Measurements from ENCODE around the gene C10orf90. TPM values are rescaled to one million over a fixed set of nuclear protein-coding genes. Genes with fewer than 3 reads are reported as not detected.
"Not testable (repeated sequence)": the region's sequence is repeated elsewhere in the genome, so short reads cannot be mapped to it uniquely, and the experiment has no call there.

The C10orf90 gene
- total and polyA plus RNA-seq, 5 donors: 0.22 TPM; not detected in 4

- 84% methylated on average over 4 of the region's 4 CpGs for WGBS
- Histone ChIP-seq H3K27ac (ENCODE audit: low read length) (no peak overlapping the region), H3K4me1 (ENCODE audit: control insufficient read depth, insufficient read depth, low read length) (no peaks in the 10 kb centered on the region), H3K4me3 (ENCODE audit: low read length) (no peak overlapping the region), H3K27me3 (ENCODE audit: control insufficient read depth, insufficient read depth) (no peaks in the 10 kb centered on the region), H3K9me3 (ENCODE audit: control insufficient read depth, low read length) (no peaks in the 10 kb centered on the region)
- ATAC-seq: no peak
- intact Hi-C loops (cut with DNase I): no loop called here
- DNase-seq: peak in 1 of 3 donors; percentile 11
Measured at GRCh38 chr10:126564326-126564888, 106.1 kb downstream of the C10orf90 start.

- ATAC-seq (no peak), DNase-seq (peak in 1 of 3 donors; percentile 6)
- Histone ChIP-seq H3K9me3 (ENCODE audit: control insufficient read depth, low read length) (no peaks in the 10 kb centered on the region), H3K27me3 (ENCODE audit: control insufficient read depth, insufficient read depth) (no peaks in the 10 kb centered on the region), H3K4me1 (ENCODE audit: control insufficient read depth, insufficient read depth, low read length) (no peaks in the 10 kb centered on the region), H3K4me3 (ENCODE audit: low read length) (no peak overlapping the region), H3K27ac (ENCODE audit: low read length) (no peak overlapping the region)
- WGBS: 52% methylated on average over 3 of the region's 3 CpGs
- intact Hi-C loops (cut with DNase I): no loop called here
Measured at GRCh38 chr10:126563361-126563760, 107.1 kb downstream of the C10orf90 start.

GRCh38 chr10:126561921-126562680, 108.4 kb downstream of the C10orf90 start:
- 40% methylated on average over 13 of the region's 13 CpGs for WGBS

GRCh38 chr10:126561294-126561920, 109.1 kb downstream of the C10orf90 start:
- no peak overlapping the region for H3K27ac ChIP-seq (ENCODE audit: low read length)
- peak overlapping the region; percentile 2 for H3K4me3 ChIP-seq (ENCODE audit: low read length)
- DNase-seq: peak in 1 of 3 donors; percentile 20
- no peak for ATAC-seq
- intact Hi-C loops (cut with DNase I): no loop called here
- H3K27me3 ChIP-seq (ENCODE audit: control insufficient read depth, insufficient read depth): no peaks in the 10 kb centered on the region
- no peaks in the 10 kb centered on the region for H3K4me1 ChIP-seq (ENCODE audit: control insufficient read depth, insufficient read depth, low read length)
- WGBS: 26% methylated on average over 10 of the region's 10 CpGs
- no peaks in the 10 kb centered on the region for H3K9me3 ChIP-seq (ENCODE audit: control insufficient read depth, low read length)

More at GRCh38 chr10:126561921-126562680, 108.4 kb downstream of the C10orf90 start:
- ATAC-seq (peak; percentile 32 to 66), DNase-seq (peak in 1 of 3 donors; percentile 49)
- intact Hi-C loops (cut with DNase I): no loop called here
- Histone ChIP-seq H3K27me3 (ENCODE audit: control insufficient read depth, insufficient read depth) (no peaks in the 10 kb centered on the region), H3K27ac (ENCODE audit: low read length) (no peak overlapping the region), H3K9me3 (ENCODE audit: control insufficient read depth, low read length) (no peaks in the 10 kb centered on the region), H3K4me3 (ENCODE audit: low read length) (no peak overlapping the region), H3K4me1 (ENCODE audit: control insufficient read depth, insufficient read depth, low read length) (no peaks in the 10 kb centered on the region)

GRCh38 chr10:126558881-126559280, 111.6 kb downstream of the C10orf90 start:
- no peak overlapping the region for H3K4me3 ChIP-seq (ENCODE audit: low read length)
- no peaks in the 10 kb centered on the region for H3K4me1 ChIP-seq (ENCODE audit: control insufficient read depth, insufficient read depth, low read length)
- 59% methylated on average over 1 of the region's 1 CpG for WGBS
- H3K27ac ChIP-seq (ENCODE audit: low read length): no peak overlapping the region
- DNase-seq (no peak), ATAC-seq (no peak)
- no peaks in the 10 kb centered on the region for H3K27me3 ChIP-seq (ENCODE audit: control insufficient read depth, insufficient read depth)
- intact Hi-C loops (cut with DNase I): no loop called here
- no peaks in the 10 kb centered on the region for H3K9me3 ChIP-seq (ENCODE audit: control insufficient read depth, low read length)

GRCh38 chr10:126551202-126551601, 119.3 kb downstream of the C10orf90 start:
- Histone ChIP-seq H3K4me1 (ENCODE audit: control insufficient read depth, insufficient read depth, low read length) (no peaks in the 10 kb centered on the region), H3K27ac (ENCODE audit: low read length) (no peak overlapping the region), H3K4me3 (ENCODE audit: low read length) (no peak overlapping the region), H3K27me3 (ENCODE audit: control insufficient read depth, insufficient read depth) (no peaks in the 10 kb centered on the region), H3K9me3 (ENCODE audit: control insufficient read depth, low read length) (no peaks in the 10 kb centered on the region)
- ATAC-seq: no peak
- no peak for DNase-seq
- intact Hi-C loops (cut with DNase I): no loop called here

GRCh38 chr10:126550586-126550985, 119.9 kb downstream of the C10orf90 start:
- H3K27ac ChIP-seq (ENCODE audit: low read length); ATAC-seq; H3K4me3 ChIP-seq (ENCODE audit: low read length); DNase-seq; H3K27me3 ChIP-seq (ENCODE audit: control insufficient read depth, insufficient read depth); intact Hi-C loops (cut with DNase I); H3K4me1 ChIP-seq (ENCODE audit: control insufficient read depth, insufficient read depth, low read length); H3K9me3 ChIP-seq (ENCODE audit: control insufficient read depth, low read length): not testable (repeated sequence)
- WGBS: 66% methylated on average over 4 of the region's 4 CpGs

GRCh38 chr10:126549344-126549743, 121.1 kb downstream of the C10orf90 start:
- Histone ChIP-seq H3K4me1 (ENCODE audit: control insufficient read depth, insufficient read depth, low read length) (no peaks in the 10 kb centered on the region), H3K4me3 (ENCODE audit: low read length) (no peak overlapping the region), H3K9me3 (ENCODE audit: control insufficient read depth, low read length) (no peaks in the 10 kb centered on the region), H3K27ac (ENCODE audit: low read length) (no peak overlapping the region), H3K27me3 (ENCODE audit: control insufficient read depth, insufficient read depth) (no peaks in the 10 kb centered on the region)
- intact Hi-C loops (cut with DNase I): no loop called here
- no peak for DNase-seq
- no peak for ATAC-seq

GRCh38 chr10:126544565-126544964, 125.9 kb downstream of the C10orf90 start:
- no peak overlapping the region for H3K4me3 ChIP-seq (ENCODE audit: low read length)
- H3K27ac ChIP-seq (ENCODE audit: low read length): no peak overlapping the region
- no peak for ATAC-seq
- no peak for DNase-seq
- no peaks in the 10 kb centered on the region for H3K9me3 ChIP-seq (ENCODE audit: control insufficient read depth, low read length)
- H3K4me1 ChIP-seq (ENCODE audit: control insufficient read depth, insufficient read depth, low read length): no peaks in the 10 kb centered on the region
- 66% methylated on average over 3 of the region's 3 CpGs for WGBS
- intact Hi-C loops (cut with DNase I): no loop called here
- no peaks in the 10 kb centered on the region for H3K27me3 ChIP-seq (ENCODE audit: control insufficient read depth, insufficient read depth)

- intact Hi-C loops (cut with DNase I): no loop called here
- DNase-seq (no peak), ATAC-seq (no peak)
- H3K9me3 ChIP-seq (ENCODE audit: control insufficient read depth, low read length): no peaks in the 10 kb centered on the region
- H3K27ac ChIP-seq (ENCODE audit: low read length): no peak overlapping the region
- no peak overlapping the region for H3K4me3 ChIP-seq (ENCODE audit: low read length)
- WGBS: 85% methylated on average over 5 of the region's 5 CpGs
- no peaks in the 10 kb centered on the region for H3K27me3 ChIP-seq (ENCODE audit: control insufficient read depth, insufficient read depth)
- no peaks in the 10 kb centered on the region for H3K4me1 ChIP-seq (ENCODE audit: control insufficient read depth, insufficient read depth, low read length)
Measured at GRCh38 chr10:126538439-126539135, 131.9 kb downstream of the C10orf90 start.

GRCh38 chr10:126536656-126537055, 133.8 kb downstream of the C10orf90 start:
- no peak overlapping the region for H3K4me3 ChIP-seq (ENCODE audit: low read length)
- no peaks in the 10 kb centered on the region for H3K9me3 ChIP-seq (ENCODE audit: control insufficient read depth, low read length)
- ATAC-seq (no peak), DNase-seq (no peak)
- H3K27me3 ChIP-seq (ENCODE audit: control insufficient read depth, insufficient read depth): no peaks in the 10 kb centered on the region
- H3K4me1 ChIP-seq (ENCODE audit: control insufficient read depth, insufficient read depth, low read length): no peaks in the 10 kb centered on the region
- intact Hi-C loops (cut with DNase I): no loop called here
- no peak overlapping the region for H3K27ac ChIP-seq (ENCODE audit: low read length)
- WGBS: 79% methylated on average over 3 of the region's 3 CpGs

All from right cardiac atrium (tissue), 5 donors.